Keratinocyte (primary cell): Measurements from ENCODE around the gene ARHGDIG. TPM values are rescaled to one million over a fixed set of nuclear protein-coding genes. Genes with fewer than 3 reads are reported as not detected.

Experiments
- DNase-seq: peaks from one replicate; pipeline ENCODE4 v3.0.0-alpha.2; 2011; ENCODE audit warnings: low read depth, missing footprints, low spot score
- FAIRE-seq: peaks from 2 replicates; lab custom pipeline; 2011; peaks lifted over from hg19 to GRCh38; lab: Jason Lieb, UNC
- H2AFZ ChIP-seq: 2 replicates; pipeline ENCODE4 v1.6.0; 2012; ENCODE audit warnings: low read length, control low read depth, inconsistent platforms; ENCODE audit not compliant: control insufficient read depth
- H3K27ac ChIP-seq: 2 replicates; pipeline ENCODE4 v1.5.1; 2011; ENCODE audit warnings: low read length; ENCODE audit not compliant: control insufficient read depth, insufficient read depth
- H3K27me3 ChIP-seq: 3 replicates; pipeline ENCODE4 v1.6.0; 2011; ENCODE audit warnings: low read length; ENCODE audit not compliant: control insufficient read depth, insufficient read depth; ENCODE audit errors: extremely low read depth
- H3K36me3 ChIP-seq, 2 experiments: 2 replicates in 1 of 2; 3 replicates in 1 of 2; pipeline ENCODE4 v1.5.1; 2011; ENCODE audit warnings: low read length in 2 of 2, mild to moderate bottlenecking in 1 of 2; ENCODE audit not compliant: control insufficient read depth in 2 of 2, insufficient read depth in 2 of 2; ENCODE audit errors: extremely low read depth in 1 of 2
- H3K4me1 ChIP-seq: 3 replicates; pipeline ENCODE4 v1.5.1; 2011; ENCODE audit warnings: low read length; ENCODE audit not compliant: control insufficient read depth, insufficient read depth; ENCODE audit errors: extremely low read depth
- H3K4me2 ChIP-seq: 3 replicates; pipeline ENCODE4 v1.6.0; 2011; ENCODE audit warnings: low read depth, low read length; ENCODE audit not compliant: control insufficient read depth, insufficient read depth; ENCODE audit errors: extremely low read depth
- H3K4me3 ChIP-seq, 3 experiments: fragments of 200-600 bp in 1 of 3; sonication (generic) in 1 of 3; 2 replicates in 2 of 3; 3 replicates in 1 of 3; pipeline ENCODE4 v1.5.1; 2011 to 2016; ENCODE audit warnings: low read length in 3 of 3, mild to moderate bottlenecking in 3 of 3, control low read depth in 2 of 3, inconsistent platforms in 1 of 3, low read depth in 1 of 3, mixed read lengths in 1 of 3, mixed run types in 1 of 3, moderate library complexity in 1 of 3; ENCODE audit not compliant: control insufficient read depth in 2 of 3, insufficient read depth in 2 of 3; ENCODE audit errors: extremely low read depth in 1 of 3
- H3K79me2 ChIP-seq: 2 replicates; pipeline ENCODE4 v1.6.0; 2012; ENCODE audit warnings: low read length; ENCODE audit not compliant: control insufficient read depth, insufficient read depth
- H3K9ac ChIP-seq: 3 replicates; pipeline ENCODE4 v1.6.0; 2011; ENCODE audit warnings: low read length; ENCODE audit not compliant: control insufficient read depth, insufficient read depth; ENCODE audit errors: extremely low read depth
- H3K9me1 ChIP-seq: 3 replicates; pipeline ENCODE4 v1.6.0; 2011; ENCODE audit warnings: low read length; ENCODE audit not compliant: control insufficient read depth, insufficient read depth; ENCODE audit errors: extremely low read depth
- H3K9me3 ChIP-seq: 2 replicates; pipeline ENCODE4 v1.5.1; 2012; ENCODE audit warnings: low read depth, low read length; ENCODE audit not compliant: control insufficient read depth
- H4K20me1 ChIP-seq: 3 replicates; pipeline ENCODE4 v1.6.0; 2011; ENCODE audit warnings: low read length; ENCODE audit not compliant: control insufficient read depth, insufficient read depth; ENCODE audit errors: extremely low read depth
- CTCF ChIP-seq, 3 experiments: IDR thresholded peaks in 1 of 3; conservative IDR thresholded peaks in 1 of 3; optimal IDR thresholded peaks in 1 of 3; 2 replicates in 2 of 3; 3 replicates in 1 of 3; pipeline versions ENCODE3 to v1.5.1; 2011; ENCODE audit warnings: low read length in 3 of 3, mild to moderate bottlenecking in 3 of 3, moderate library complexity in 2 of 3, control low read depth in 1 of 3, inconsistent platforms in 1 of 3; ENCODE audit not compliant: insufficient read depth in 2 of 3; ENCODE audit errors: extremely low read depth in 1 of 3
- EZH2 ChIP-seq: IDR thresholded peaks from one replicate; pipeline ENCODE4 v1.6.1; 2012; ENCODE audit warnings: inconsistent platforms, mild to moderate bottlenecking, low read length, moderate library complexity
- dilution Hi-C: fragments of 300-500 bp; cut with MboI; formaldehyde crosslinking; loops from one replicate; pipeline ENCODE4 v1.7.0; 2020; ENCODE audit warnings: low sequenced_read_pairs; ENCODE audit not compliant: extremely low pct_ligation_motif_present
- polyA plus RNA-seq, 5 experiments: library from polyadenylated mRNA; depleted of rRNA in 3 of 5; stranded (reverse) in 3 of 5; stranded (forward) in 1 of 5; unstranded in 1 of 5; fragments of >200 nt; gene quantifications; 1 replicate in 1 of 5; 2 replicates in 3 of 5; 3 replicates in 1 of 5; pipeline versions ENCODE4 v1.2.1 to v1.2.3, GENCODE V29; 2011 to 2012; ENCODE audit warnings: missing spikeins in 2 of 5, low read depth in 1 of 5, low replicate concordance in 1 of 5

Gene ARHGDIG
- polyA plus RNA-seq, 1 donor (not counting 4 experiments of a cell fraction or from before 2014, with no cell fraction given) = 0.17 TPM

GRCh38 chr16:283033-283805 lies 2.8 kb downstream of the ARHGDIG start, which contains the start of gene PDIA2:
Gene PDIA2, plus strand, starts transcription at chr16:283164. Its CDS starts 6 bp downstream, at chr16:283170.
- Histone ChIP-seq H3K4me2 (no peak within 1 kb of the TSS), H3K79me2 (no peaks in the 10 kb centered on the region), H3K36me3 (peaks cover 1 to 8% of the 10 kb centered on the region in 2 experiments), H2AFZ (no peak within 1 kb of the TSS), H3K9me3 (no peaks in the 10 kb centered on the region), H4K20me1 (no peaks in the 10 kb centered on the region), H3K4me1 (no peaks in the 10 kb centered on the region), H3K9ac (no peak within 1 kb of the TSS), H3K9me1 (no peaks in the 10 kb centered on the region), H3K27ac (no peak within 1 kb of the TSS), H3K27me3 (peaks cover 47% of the 10 kb centered on the region), H3K4me3 (no peak within 1 kb of the TSS)
- TF ChIP-seq EZH2 (no peak), CTCF (optimal IDR thresholded peaks at IDR 0.05 in 1 of 3, IDR thresholded peaks at IDR 0.05 in 1 of 3, conservative IDR thresholded peaks at IDR 0.05 in 1 of 3; ENCODE audit: extremely low read depth in 1 of 3, insufficient read depth in 2 of 3, low read length in 3 of 3) (no peak)
- FAIRE-seq (no peak), DNase-seq (no peak)
- dilution Hi-C loops = no loop called here

- Histone ChIP-seq H3K79me2 (no peaks in the 10 kb centered on the region), H3K27ac (no peak overlapping the region)
Observed at GRCh38 chr16:284204-285120, 4.1 kb downstream of the ARHGDIG start.

More at GRCh38 chr16:284204-285120, 4.1 kb downstream of the ARHGDIG start:
- no peak for TF ChIP-seq EZH2
- TF ChIP-seq CTCF (optimal IDR thresholded peaks at IDR 0.05 in 1 of 3, IDR thresholded peaks at IDR 0.05 in 1 of 3, conservative IDR thresholded peaks at IDR 0.05 in 1 of 3; ENCODE audit: extremely low read depth in 1 of 3, insufficient read depth in 2 of 3, low read length in 3 of 3) = no peak
- DNase-seq (no peak), FAIRE-seq (no peak)
- H3K9me1 ChIP-seq = no peaks in the 10 kb centered on the region
- H3K4me1 ChIP-seq = no peaks in the 10 kb centered on the region
- H2AFZ ChIP-seq = no peak overlapping the region
- no peak overlapping the region for H3K4me3 ChIP-seq
- H4K20me1 ChIP-seq = no peaks in the 10 kb centered on the region
- H3K9ac ChIP-seq = no peak overlapping the region
- no peaks in the 10 kb centered on the region for H3K9me3 ChIP-seq
- no peak overlapping the region for H3K4me2 ChIP-seq
- dilution Hi-C loops = no loop called here
- H3K27me3 ChIP-seq = peaks cover 36% of the 10 kb centered on the region
- H3K36me3 ChIP-seq = peaks cover 4 to 12% of the 10 kb centered on the region in 2 experiments
